ENCODE data around the gene LY6G6D.

The LY6G6D gene

DNA sequence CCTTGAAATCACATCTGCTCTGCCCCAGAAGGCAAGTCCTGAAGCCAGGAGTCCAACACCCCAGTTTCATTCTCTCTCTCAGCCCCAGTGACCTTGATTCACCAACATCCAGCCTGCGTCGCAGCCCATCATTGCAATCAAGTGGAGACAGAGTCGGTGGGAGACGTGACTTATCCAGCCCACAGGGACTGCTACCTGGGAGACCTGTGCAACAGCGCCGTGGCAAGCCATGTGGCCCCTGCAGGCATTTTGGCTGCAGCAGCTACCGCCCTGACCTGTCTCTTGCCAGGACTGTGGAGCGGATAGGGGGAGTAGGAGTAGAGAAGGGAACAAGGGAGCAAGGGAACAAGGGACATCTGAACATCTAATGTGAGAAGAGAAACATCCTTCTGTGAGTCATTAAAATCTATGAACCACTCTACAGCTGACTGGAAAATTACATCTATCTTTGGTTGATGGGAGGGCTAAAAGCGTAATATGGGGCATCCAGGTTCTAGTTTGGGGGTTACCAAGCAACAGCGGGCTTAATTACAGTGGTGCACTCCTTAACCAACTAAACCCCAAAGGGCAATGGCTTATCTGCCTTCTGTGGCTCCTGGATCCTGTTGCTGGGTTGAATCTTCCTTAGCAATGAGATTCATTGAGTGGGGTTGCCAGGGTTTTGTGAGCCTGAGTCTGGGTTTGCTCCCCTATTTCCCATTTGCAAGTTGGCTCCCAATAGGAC is 2.5 kb downstream of the LY6G6D start:
- in situ Hi-C loops (cut with MboI; ENCODE audit: low sequenced_read_pairs, unreplicated experiment) = no loop called here
- no peak for DNase-seq (ENCODE audit: low spot score)
- TF ChIP-seq, protein P1, sequence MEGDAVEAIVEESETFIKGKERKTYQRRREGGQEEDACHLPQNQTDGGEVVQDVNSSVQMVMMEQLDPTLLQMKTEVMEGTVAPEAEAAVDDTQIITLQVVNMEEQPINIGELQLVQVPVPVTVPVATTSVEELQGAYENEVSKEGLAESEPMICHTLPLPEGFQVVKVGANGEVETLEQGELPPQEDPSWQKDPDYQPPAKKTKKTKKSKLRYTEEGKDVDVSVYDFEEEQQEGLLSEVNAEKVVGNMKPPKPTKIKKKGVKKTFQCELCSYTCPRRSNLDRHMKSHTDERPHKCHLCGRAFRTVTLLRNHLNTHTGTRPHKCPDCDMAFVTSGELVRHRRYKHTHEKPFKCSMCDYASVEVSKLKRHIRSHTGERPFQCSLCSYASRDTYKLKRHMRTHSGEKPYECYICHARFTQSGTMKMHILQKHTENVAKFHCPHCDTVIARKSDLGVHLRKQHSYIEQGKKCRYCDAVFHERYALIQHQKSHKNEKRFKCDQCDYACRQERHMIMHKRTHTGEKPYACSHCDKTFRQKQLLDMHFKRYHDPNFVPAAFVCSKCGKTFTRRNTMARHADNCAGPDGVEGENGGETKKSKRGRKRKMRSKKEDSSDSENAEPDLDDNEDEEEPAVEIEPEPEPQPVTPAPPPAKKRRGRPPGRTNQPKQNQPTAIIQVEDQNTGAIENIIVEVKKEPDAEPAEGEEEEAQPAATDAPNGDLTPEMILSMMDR (IDR thresholded peaks at IDR 0.05; ENCODE audit: borderline replicate concordance, control extremely low read depth, extremely low read depth, insufficient read depth, missing control alignments) = no peak

DNA sequence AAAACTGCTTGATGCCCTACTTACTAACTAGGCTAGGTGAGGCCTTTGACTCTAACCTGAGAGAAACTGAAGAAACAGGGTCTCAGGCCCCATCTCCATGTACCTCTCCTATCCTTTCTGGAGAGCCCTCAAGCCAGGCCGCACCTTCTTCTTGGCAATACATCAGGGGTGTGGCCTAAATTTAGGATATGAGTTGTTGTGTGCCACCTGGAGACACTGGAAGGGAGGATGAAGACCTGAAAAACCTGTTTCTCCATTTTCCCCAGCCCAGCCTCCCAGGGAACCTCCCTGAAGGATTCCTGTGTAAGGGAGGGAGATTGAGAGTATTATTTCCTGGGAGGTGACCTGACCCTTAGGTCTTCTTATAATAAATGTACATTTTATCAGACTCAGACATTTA is 3.1 kb downstream of the LY6G6D start:
- TF ChIP-seq, protein P1 (IDR thresholded peaks at IDR 0.05; ENCODE audit: borderline replicate concordance, control extremely low read depth, extremely low read depth, insufficient read depth, missing control alignments) = no peak
- in situ Hi-C loops (cut with MboI; ENCODE audit: low sequenced_read_pairs, unreplicated experiment) = no loop called here
- DNase-seq (ENCODE audit: low spot score) = no peak

DNA sequence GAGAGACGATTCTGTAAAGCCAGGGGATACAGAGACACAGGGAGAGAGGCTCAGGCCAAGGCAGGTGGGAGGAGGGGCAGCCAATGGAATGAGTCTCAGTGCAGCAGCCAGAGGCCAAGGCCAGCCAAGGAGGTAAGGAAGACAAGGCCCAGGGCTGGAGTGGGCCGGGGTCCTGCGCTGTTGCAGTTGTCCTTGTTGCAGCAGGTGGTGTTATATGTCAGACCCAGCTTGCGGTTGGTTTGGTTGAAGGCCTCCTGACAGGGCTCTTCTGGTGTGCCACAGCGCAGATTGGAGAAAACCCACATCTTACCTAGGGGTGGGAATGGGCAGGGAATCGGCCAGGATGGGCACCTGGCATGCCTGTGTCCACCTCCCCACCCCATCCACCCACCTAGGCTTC is 3.9 kb downstream of the LY6G6D start:
- in situ Hi-C loops (cut with MboI; ENCODE audit: low sequenced_read_pairs, unreplicated experiment) = no loop called here

DNA sequence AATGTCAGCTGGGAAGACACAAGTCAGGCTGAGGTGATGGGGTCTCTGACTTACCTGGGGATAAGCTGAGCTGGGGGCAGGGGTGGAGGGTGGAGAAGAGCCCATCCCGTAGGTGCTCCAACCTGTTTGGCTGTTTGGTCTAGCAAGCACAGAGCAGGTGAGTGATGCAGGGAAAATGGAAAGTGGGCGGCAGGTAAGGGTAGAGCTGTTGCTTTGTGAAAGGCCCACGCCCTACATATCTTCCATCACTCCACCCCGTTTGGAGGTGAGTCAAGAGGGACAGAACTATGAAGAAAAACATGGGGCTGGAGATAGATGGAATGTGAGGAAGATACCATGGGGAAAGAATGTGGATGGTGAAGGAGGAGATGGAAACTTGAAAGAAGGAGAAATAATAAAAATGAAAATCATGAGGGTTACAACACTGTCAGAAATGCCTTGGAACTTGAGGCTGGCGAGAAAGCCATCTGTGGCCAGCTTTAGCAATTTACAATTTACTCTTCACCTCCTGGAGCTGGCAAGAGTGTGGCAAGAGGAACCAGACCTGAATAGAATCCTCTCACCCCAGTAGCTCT is 5.1 kb downstream of the LY6G6D start:
- TF ChIP-seq, protein P1 (IDR thresholded peaks at IDR 0.05; ENCODE audit: borderline replicate concordance, control extremely low read depth, extremely low read depth, insufficient read depth, missing control alignments) = no peak
- in situ Hi-C loops (cut with MboI; ENCODE audit: low sequenced_read_pairs, unreplicated experiment) = no loop called here
- DNase-seq (ENCODE audit: low spot score) = no peak

More for the DNA sequence above, 3.9 kb downstream of the LY6G6D start:
- no peak for DNase-seq (ENCODE audit: low spot score)
- TF ChIP-seq, protein P1 (IDR thresholded peaks at IDR 0.05; ENCODE audit: borderline replicate concordance, control extremely low read depth, extremely low read depth, insufficient read depth, missing control alignments) = no peak

DNA sequence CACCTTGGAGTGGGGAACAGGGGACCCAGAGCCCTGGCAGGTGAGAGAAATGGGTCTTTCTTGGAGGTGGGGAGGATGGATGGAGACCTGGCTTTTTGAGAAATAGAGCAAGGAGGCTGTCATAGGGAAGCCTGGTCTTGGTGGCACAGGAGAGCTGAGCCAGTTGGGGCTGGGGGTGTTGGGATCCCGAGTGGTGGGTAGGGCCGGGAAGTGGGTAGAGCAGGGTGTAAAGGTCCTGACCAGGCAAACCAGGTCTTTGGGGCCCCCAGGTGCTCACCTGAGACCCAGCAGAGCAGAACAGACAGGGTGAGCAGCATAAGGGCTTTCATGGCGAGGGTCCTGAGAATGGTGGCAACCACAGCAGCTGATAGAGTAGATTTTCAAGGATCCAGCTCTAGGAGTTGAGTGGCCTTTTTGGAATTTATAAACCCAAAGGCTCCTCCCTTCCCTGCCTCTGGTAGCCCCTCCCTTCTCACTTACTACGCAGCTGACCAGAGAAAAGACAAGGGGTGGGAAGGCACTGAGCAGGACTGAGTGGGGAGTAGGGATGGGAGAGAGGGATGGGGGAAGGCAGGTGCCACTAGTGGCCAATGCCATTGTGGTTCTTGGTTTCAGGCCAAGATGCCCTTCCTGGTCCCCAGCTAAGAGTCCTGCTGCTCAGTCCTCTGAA is 6.3 kb downstream of the LY6G6D start, which contains the start of gene LY6G6C:
Gene LY6G6C (minus strand): TSS at position 396 of the 670 bp plus-strand sequence. CDS start 67 bp downstream, at position 329.
- in situ Hi-C loops (cut with MboI; ENCODE audit: low sequenced_read_pairs, unreplicated experiment) = no loop called here
- DNase-seq (ENCODE audit: low spot score) = no peak
- TF ChIP-seq, protein P1 (IDR thresholded peaks at IDR 0.05; ENCODE audit: borderline replicate concordance, control extremely low read depth, extremely low read depth, insufficient read depth, missing control alignments) = no peak

DNA sequence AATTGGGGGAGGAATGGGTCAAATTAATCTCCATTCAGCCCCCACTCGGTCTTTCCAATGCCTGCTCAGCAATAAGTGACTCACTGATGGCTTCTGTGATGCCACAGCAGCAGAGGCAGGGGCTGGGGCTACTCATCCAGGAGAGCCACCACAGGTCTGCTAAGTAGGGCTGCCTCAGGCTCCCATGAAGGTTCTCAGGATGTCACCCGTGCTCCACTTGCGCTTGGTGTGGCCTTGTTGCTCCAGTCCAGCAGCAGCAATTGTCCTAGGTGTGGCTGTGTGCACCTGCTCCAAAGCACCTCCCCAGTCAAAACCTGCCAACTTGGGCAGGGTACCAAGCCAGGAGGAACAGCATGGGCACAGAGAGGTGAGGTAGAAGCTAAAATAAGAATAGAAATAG is 7.0 kb downstream of the LY6G6D start:
- TF ChIP-seq, protein P1 (IDR thresholded peaks at IDR 0.05; ENCODE audit: borderline replicate concordance, control extremely low read depth, extremely low read depth, insufficient read depth, missing control alignments) = no peak
- in situ Hi-C loops (cut with MboI; ENCODE audit: low sequenced_read_pairs, unreplicated experiment) = no loop called here
- no peak for DNase-seq (ENCODE audit: low spot score)

Data from GM13976 (cell line).